GM18505 (cell line): ENCODE results near the gene ARFGEF3.

Experiments used
- ATAC-seq: cut with Tn5 transposase; IDR thresholded peaks from one replicate; pipeline ENCODE4 v1.9.1; 2021; ENCODE audit not compliant: unreplicated experiment
- POLR2A ChIP-seq: IDR thresholded peaks from 4 replicates; pipeline ENCODE4 v1.6.1; 2011; ENCODE audit warnings: borderline replicate concordance; ENCODE audit not compliant: insufficient read depth, insufficient read length; ENCODE audit errors: extremely low read depth

The ARFGEF3 gene

DNA sequence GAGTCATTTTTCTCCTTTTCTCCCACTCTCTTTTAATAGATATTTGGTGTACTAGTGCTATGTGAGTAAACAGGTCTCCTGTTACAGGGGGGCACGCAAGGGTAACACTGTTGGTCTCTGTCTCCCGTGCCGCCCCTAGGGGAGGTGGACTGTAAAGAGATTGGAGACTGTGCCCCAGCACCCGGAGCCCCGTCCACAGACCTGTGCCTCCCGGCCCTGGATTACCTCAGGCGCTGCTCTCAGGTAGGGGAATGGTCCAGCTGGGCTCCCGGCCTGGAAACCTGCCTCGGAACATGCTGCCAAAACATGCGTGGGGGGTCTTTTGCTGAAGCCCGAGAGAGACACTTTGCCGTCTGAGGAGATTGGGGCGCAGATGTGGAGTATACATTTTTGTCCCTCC, 149.5 kb downstream of the ARFGEF3 start:
- ATAC-seq, result no peak
- TF ChIP-seq POLR2A, result no peak

GRCh38 chr6:138318741-138319375, 157.1 kb downstream of the ARFGEF3 start:
- TF ChIP-seq POLR2A, result no peak
- ATAC-seq, result no peak

- ATAC-seq, result no peak
- no peak for TF ChIP-seq POLR2A
Observed at GRCh38 chr6:138321934-138322333, 160.2 kb downstream of the ARFGEF3 start.

- TF ChIP-seq POLR2A, result no peak
- ATAC-seq, result no peak
Observed at GRCh38 chr6:138323821-138324220, 162.1 kb downstream of the ARFGEF3 start.

- ATAC-seq, result no peak
Observed at GRCh38 chr6:138328210-138328609, 166.5 kb downstream of the ARFGEF3 start.

GRCh38 chr6:138330763-138331162, 169.0 kb downstream of the ARFGEF3 start:
- TF ChIP-seq POLR2A, result no peak
- no peak for ATAC-seq

More at GRCh38 chr6:138328210-138328609, 166.5 kb downstream of the ARFGEF3 start:
- no peak for TF ChIP-seq POLR2A

- ATAC-seq, result no peak
- TF ChIP-seq POLR2A, result no peak
Observed at GRCh38 chr6:138331444-138331843, 169.7 kb downstream of the ARFGEF3 start.

GRCh38 chr6:138331984-138332383, 170.2 kb downstream of the ARFGEF3 start:
- ATAC-seq, result no peak
- no peak for TF ChIP-seq POLR2A

DNA sequence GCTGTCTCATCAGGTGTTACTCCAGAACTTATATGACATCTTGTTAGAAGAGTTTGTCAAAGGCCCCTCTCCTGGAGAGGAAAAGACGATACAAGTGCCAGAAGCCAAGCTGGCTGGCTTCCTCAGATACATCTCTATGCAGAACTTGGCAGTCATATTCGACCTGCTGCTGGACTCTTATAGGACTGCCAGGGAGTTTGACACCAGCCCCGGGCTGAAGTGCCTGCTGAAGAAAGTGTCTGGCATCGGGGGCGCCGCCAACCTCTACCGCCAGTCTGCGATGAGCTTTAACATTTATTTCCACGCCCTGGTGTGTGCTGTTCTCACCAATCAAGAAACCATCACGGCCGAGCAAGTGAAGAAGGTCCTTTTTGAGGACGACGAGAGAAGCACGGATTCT, 172.3 kb downstream of the ARFGEF3 start:
- no peak for TF ChIP-seq POLR2A
- ATAC-seq, result no peak

DNA sequence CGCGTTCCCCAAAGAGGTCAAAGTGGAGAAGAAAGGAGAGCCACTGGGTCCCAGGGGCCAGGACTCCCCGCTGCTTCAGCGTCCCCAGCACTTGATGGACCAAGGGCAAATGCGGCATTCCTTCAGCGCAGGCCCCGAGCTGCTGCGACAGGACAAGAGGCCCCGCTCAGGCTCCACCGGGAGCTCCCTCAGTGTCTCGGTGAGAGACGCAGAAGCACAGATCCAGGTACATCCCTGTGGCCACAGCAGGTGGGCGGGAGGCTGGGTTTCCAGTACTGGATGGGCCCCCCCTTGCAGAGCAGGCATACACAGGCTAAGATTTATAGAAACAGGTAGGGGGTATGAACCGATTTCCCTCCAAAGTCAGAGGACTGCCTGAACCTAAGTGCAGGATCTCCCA, 173.2 kb downstream of the ARFGEF3 start:
- no peak for ATAC-seq
- TF ChIP-seq POLR2A, result no peak

GRCh38 chr6:138336221-138336620, 174.5 kb downstream of the ARFGEF3 start:
- no peak for TF ChIP-seq POLR2A
- ATAC-seq, result no peak

DNA sequence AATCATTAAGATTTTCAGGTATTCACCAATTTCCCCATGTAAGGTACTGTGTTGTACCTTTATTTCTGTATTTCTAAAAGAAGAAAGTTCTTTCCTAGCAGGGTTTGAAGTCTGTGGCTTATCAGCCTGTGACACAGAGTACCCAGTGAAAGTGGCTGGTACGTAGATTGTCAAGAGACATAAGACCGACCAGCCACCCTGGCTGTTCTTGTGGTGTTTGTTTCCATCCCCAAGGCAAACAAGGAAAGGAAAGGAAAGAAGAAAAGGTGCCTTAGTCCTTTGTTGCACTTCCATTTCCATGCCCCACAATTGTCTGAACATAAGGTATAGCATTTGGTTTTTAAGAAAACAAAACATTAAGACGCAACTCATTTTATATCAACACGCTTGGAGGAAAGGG, 175.3 kb downstream of the ARFGEF3 start:
- no peak for TF ChIP-seq POLR2A
- no peak for ATAC-seq

GRCh38 chr6:138339024-138339423, 177.3 kb downstream of the ARFGEF3 start:
- TF ChIP-seq POLR2A, result no peak
- ATAC-seq, result no peak

- no peak for TF ChIP-seq POLR2A
- ATAC-seq, result no peak
Observed at GRCh38 chr6:138341176-138341575, 179.4 kb downstream of the ARFGEF3 start.

GRCh38 chr6:138343112-138343511, 181.4 kb downstream of the ARFGEF3 start:
- no peak for TF ChIP-seq POLR2A
- ATAC-seq, result no peak
